K562 (cell line): Measurements from ENCODE around the gene DYNLT4. TPM values are rescaled to one million over a fixed set of nuclear protein-coding genes. Genes with fewer than 3 reads are reported as not detected.
A peak's percentile ranks its signal among the peaks of the same experiment; 100 is the strongest.

Experiments used
- CHD7 ChIP-seq: fragments of 200-600 bp; sonication (generic); IDR thresholded peaks from one replicate; pipeline ENCODE4 v1.6.1; 2012; ENCODE audit warnings: mild to moderate bottlenecking, low read depth, low read length, inconsistent platforms
- DIDO1 ChIP-seq: fragments of 450-650 bp; IDR thresholded peaks from 2 replicates; pipeline ENCODE4 v1.6.1; 2016; ENCODE audit warnings: low read depth, missing biosample characterization, missing genetic modification characterization
- ESRRA ChIP-seq: fragments of 450-650 bp; IDR thresholded peaks from 2 replicates; pipeline ENCODE4 v1.6.1; 2014; ENCODE audit warnings: low read depth, mild to moderate bottlenecking, moderate library complexity, borderline replicate concordance
- GATA2 ChIP-seq: sonication (generic); formaldehyde crosslinking; IDR thresholded peaks from 2 replicates; pipeline ENCODE4 v1.4.0; 2020; ENCODE audit warnings: mild to moderate bottlenecking, missing genetic modification reagents
- ILK ChIP-seq: fragments of 450-650 bp; IDR thresholded peaks from 2 replicates; pipeline ENCODE4 v1.6.1; 2016; ENCODE audit warnings: missing genetic modification characterization, low read depth, mild to moderate bottlenecking, missing compliant biosample characterization, moderate library complexity, borderline replicate concordance
- MED1 ChIP-seq: sonication (generic); formaldehyde crosslinking; IDR thresholded peaks from 2 replicates; pipeline ENCODE4 v1.8.1; 2023; ENCODE audit warnings: missing genetic modification reagents, borderline replicate concordance
- NR0B1 ChIP-seq: fragments of 450-650 bp; IDR thresholded peaks from one replicate; pipeline ENCODE4 v1.6.1; 2018; ENCODE audit warnings: mild to moderate bottlenecking, moderate library complexity; ENCODE audit not compliant: partially characterized antibody
- SAFB2 ChIP-seq: fragments of 200-400 bp; formaldehyde crosslinking; IDR thresholded peaks from 2 replicates; pipeline ENCODE4 v1.6.1; 2018; ENCODE audit warnings: borderline replicate concordance, low read length, low read depth, moderate library complexity; ENCODE audit not compliant: severe bottlenecking
- SMAD1 ChIP-seq: fragments of 150-350 bp; IDR thresholded peaks from 2 replicates; pipeline ENCODE4 v1.6.1; 2014; ENCODE audit warnings: low read length, low read depth; ENCODE audit not compliant: partially characterized antibody
- TBP ChIP-seq: optimal IDR thresholded peaks from 2 replicates; pipeline ENCODE3; 2011; ENCODE audit warnings: low read depth, low read length, improper control_type of control experiment
- ZNF134 ChIP-seq: fragments of 250-450 bp; sonication (Bioruptor Pico); conservative IDR thresholded peaks from 2 replicates; pipeline ENCODE4 v1.4.0; 2020
- ZNF217 ChIP-seq: sonication (generic); formaldehyde crosslinking; IDR thresholded peaks from 2 replicates; pipeline ENCODE4 v1.8.0; 2022; ENCODE audit warnings: mild to moderate bottlenecking, missing genetic modification reagents
- polyA plus RNA-seq, 8 experiments: library from polyadenylated mRNA; depleted of rRNA in 4 of 8; stranded (reverse) in 5 of 8; unstranded in 3 of 8; fragments of >200 nt; fragmentation: Nextera tagmentation in 2 of 8; fragmentation: Illumina TruSeq in 1 of 8; extraction: Ambion mirVana in 2 of 8; extraction: Trizol in 1 of 8; gene quantifications; 2 replicates each; pipeline versions ENCODE4 v1.2.1 to v1.2.3, GENCODE V29; 2011 to 2014; ENCODE audit warnings: inconsistent platforms in 1 of 8, missing spikeins in 1 of 8
- total RNA-seq, 7 experiments: library from RNA; depleted of rRNA in 6 of 7; stranded (reverse); fragments of >200 nt in 6 of 7; fragmentation: Illumina TruSeq in 2 of 7; extraction: Trizol in 2 of 7; gene quantifications; 2 replicates each; pipeline versions ENCODE4 v1.2.1 to v1.2.3, GENCODE V29; 2011 to 2021; ENCODE audit warnings: low replicate concordance in 1 of 7
- TF ChIP-seq, protein P1 (sequence below): sonication (generic); formaldehyde crosslinking; IDR thresholded peaks from 2 replicates; pipeline ENCODE4 v1.8.1; 2023; ENCODE audit warnings: mild to moderate bottlenecking, missing genetic modification reagents, moderate library complexity

Gene DYNLT4
- total and polyA plus RNA-seq, 9 of the 15 experiments (the other 6 are each of a cell fraction or from before 2014, with no cell fraction given) = 0.29 to 0.73 TPM; not detected in 7

DNA sequence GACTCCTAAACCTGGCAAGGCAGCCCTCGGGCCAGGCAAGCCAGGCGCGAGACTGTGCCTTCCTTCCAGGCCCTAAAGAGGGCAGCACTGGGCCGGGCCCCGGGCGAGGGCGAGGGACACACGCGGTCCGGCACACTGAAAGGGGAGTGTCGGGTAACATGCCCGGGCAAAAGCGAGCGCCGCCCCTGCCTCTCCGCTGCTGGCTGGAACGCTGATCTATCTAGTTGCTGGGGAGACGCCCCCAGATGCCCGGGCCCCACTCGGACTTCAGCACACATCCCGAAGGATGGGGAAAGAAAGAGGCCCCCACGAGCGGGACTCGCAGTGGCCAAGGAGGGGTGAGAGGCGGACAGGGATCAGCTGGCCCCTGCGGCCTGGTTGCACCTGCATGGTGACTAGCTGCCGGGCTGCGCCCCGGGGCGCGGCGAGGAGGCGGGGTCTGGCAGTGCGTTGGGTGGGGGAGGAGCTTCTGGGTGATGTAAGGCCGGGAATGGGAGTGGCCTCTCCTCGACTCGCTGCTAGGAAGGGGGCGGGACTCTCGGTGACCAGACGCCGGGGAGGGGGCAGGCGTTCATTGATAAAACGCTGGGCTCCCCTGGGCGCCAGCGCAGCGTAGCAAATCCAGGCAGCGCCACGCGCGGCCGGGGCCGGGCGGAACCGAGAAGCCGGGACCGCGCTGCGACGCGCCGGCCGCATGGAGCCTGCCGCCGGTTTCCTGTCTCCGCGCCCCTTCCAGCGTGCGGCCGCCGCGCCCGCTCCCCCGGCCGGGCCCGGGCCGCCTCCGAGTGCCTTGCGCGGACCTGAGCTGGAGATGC is 7.2 kb downstream of the DYNLT4 start, which contains the start of gene PLK3 (continued):
- TF ChIP-seq ZNF217 (CRISPR knock-in tag) (no peak), GATA2 (CRISPR knock-in tag) (no peak), ESRRA (peak; percentile 63; the same call in 1 of the 2 replicates), SAFB2 (no peak), NR0B1 (no peak), CHD7 (no peak), ILK (no peak), SMAD1 (peak; percentile 86), TBP (peak; percentile 96), MED1 (CRISPR knock-in tag) (no peak), DIDO1 (tag) (no peak), ZNF134 (no peak)
- TF ChIP-seq, protein P1, sequence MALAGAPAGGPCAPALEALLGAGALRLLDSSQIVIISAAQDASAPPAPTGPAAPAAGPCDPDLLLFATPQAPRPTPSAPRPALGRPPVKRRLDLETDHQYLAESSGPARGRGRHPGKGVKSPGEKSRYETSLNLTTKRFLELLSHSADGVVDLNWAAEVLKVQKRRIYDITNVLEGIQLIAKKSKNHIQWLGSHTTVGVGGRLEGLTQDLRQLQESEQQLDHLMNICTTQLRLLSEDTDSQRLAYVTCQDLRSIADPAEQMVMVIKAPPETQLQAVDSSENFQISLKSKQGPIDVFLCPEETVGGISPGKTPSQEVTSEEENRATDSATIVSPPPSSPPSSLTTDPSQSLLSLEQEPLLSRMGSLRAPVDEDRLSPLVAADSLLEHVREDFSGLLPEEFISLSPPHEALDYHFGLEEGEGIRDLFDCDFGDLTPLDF (CRISPR knock-in tag) = peak; percentile 54; the same call in 1 of the 2 replicates
